ENCODE results near the gene PGS1. TPM values are rescaled to one million over a fixed set of nuclear protein-coding genes. Genes with fewer than 3 reads are reported as not detected.

The PGS1 gene
- total RNA-seq, 1 donor from 2014 or later, result 25.8 TPM

DNA sequence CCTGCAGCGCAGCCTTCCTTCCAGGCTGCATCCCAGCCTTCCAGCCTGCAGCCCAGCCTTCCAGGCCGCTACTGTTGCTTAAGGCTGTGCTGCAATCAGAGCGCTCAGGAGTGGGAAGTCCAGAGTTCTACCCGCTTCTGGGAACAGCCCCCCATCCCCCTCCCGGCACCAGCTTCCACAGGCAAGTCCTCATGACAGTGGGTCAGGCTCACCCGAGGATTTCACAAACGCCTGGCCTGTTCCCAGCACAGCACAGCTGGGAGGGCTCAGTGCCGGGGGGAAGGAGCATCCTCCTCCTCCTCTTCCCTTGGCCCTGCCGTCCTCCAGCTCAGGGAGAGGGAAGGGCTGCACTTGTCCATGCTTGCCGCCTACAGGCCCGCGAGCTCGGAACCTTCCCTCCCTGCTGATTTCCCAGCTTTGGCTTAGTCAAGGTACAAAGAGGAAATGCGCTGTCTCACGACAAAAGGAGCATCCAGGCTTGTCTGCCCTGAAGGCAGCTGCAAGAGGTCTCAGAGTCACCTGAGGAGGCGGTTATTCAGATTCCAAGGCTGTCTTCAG is 26.9 kb upstream of the PGS1 start:
- H3K27me3 ChIP-seq (ENCODE audit: control insufficient read depth, insufficient read depth, low read length), result peaks cover 1% of the 10 kb centered on the region
- H3K36me3 ChIP-seq (ENCODE audit: control insufficient read depth, insufficient read depth, low read length), result no peaks in the 10 kb centered on the region
- DNase-seq (ENCODE audit: low read depth) (peak; percentile 99), FAIRE-seq (peak; percentile 28)
- TF ChIP-seq, protein P1, sequence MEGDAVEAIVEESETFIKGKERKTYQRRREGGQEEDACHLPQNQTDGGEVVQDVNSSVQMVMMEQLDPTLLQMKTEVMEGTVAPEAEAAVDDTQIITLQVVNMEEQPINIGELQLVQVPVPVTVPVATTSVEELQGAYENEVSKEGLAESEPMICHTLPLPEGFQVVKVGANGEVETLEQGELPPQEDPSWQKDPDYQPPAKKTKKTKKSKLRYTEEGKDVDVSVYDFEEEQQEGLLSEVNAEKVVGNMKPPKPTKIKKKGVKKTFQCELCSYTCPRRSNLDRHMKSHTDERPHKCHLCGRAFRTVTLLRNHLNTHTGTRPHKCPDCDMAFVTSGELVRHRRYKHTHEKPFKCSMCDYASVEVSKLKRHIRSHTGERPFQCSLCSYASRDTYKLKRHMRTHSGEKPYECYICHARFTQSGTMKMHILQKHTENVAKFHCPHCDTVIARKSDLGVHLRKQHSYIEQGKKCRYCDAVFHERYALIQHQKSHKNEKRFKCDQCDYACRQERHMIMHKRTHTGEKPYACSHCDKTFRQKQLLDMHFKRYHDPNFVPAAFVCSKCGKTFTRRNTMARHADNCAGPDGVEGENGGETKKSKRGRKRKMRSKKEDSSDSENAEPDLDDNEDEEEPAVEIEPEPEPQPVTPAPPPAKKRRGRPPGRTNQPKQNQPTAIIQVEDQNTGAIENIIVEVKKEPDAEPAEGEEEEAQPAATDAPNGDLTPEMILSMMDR (IDR thresholded peaks at IDR 0.05; ENCODE audit: insufficient read depth, low read length, severe bottlenecking), result peak; percentile 34
- no peak overlapping the region for H3K4me3 ChIP-seq (ENCODE audit: low read depth, low read length)

DNA sequence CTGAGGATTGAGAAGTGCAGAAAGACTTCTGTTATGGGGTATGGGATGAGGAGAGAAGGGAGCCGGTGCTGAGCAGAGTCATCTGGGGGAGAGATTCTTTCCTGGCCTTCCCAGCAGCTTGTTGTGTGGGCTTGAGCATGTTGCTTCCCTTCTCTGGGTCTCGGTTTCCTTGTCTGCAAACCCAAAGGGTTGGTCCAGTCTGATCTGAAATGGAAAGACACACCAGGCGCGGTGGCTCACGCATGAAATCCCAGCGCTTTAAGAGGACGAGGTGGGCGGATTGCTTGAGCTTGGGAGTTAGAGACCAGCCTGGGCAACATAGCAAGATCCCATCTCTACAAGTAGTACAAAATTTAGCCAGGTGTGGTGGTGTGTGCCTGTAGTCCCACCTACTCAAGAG is 24.6 kb upstream of the PGS1 start:
- Histone ChIP-seq H3K27me3 (ENCODE audit: control insufficient read depth, insufficient read depth, low read length) (no peaks in the 10 kb centered on the region), H3K36me3 (ENCODE audit: control insufficient read depth, insufficient read depth, low read length) (peaks cover 2% of the 10 kb centered on the region), H3K4me3 (ENCODE audit: low read depth, low read length) (no peak overlapping the region)
- no peak for DNase-seq (ENCODE audit: low read depth)
- TF ChIP-seq, protein P1 (IDR thresholded peaks at IDR 0.05; ENCODE audit: insufficient read depth, low read length, severe bottlenecking), result no peak
- no peak for FAIRE-seq

DNA sequence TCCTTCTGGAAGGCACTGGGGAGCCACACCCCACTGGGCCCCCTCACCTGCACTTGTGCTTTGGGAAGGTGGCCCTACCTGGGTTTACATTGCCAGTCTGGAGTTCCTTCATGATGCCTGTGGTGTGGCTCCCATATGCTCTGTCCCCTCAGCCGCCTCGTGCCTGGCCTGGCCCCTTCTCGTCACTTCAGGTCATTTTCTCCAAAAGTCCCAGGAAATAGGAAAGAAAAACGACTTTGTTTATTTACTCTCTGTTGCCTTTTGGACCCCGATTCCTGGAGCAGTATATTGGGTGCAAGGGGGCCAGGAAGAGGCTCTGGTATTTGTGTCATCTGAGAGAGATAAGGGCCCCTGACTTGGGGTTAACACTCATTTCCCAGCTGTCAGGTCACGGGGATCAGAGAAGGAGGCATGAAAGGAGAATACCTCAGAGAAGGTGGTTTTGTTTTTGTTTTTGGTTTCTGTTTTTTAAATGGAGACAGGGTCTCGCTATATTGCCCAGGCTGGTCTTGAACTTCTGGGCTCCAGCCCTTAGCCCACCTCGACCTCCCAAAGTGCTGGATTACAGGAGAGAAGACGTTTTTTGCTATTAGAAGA is 23.3 kb upstream of the PGS1 start:
- no peak for FAIRE-seq
- TF ChIP-seq, protein P1 (IDR thresholded peaks at IDR 0.05; ENCODE audit: insufficient read depth, low read length, severe bottlenecking), result no peak
- H3K4me3 ChIP-seq (ENCODE audit: low read depth, low read length), result no peak overlapping the region
- peaks cover 2% of the 10 kb centered on the region for H3K36me3 ChIP-seq (ENCODE audit: control insufficient read depth, insufficient read depth, low read length)
- DNase-seq (ENCODE audit: low read depth), result no peak
- H3K27me3 ChIP-seq (ENCODE audit: control insufficient read depth, insufficient read depth, low read length), result no peaks in the 10 kb centered on the region

DNA sequence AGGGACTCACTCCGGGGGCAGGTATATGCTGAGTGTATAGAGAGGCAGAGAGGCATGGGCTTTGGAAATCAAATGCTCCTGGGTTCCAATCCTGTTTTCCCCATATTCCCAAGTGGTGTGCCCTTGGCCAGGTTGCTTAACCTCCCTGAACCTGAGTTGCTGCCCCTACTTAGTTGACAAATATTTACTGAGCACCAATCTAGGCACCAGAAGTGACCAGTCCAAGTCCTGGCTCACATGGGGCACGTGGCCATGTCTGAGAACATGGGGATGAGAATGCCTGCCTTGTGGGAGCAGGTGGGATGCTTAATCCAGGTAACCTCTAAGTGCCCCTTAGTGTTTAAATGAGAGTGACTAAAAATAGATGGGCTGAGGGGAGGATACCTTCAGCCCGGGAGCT is 22.7 kb upstream of the PGS1 start:
- Histone ChIP-seq H3K27me3 (ENCODE audit: control insufficient read depth, insufficient read depth, low read length) (no peaks in the 10 kb centered on the region), H3K4me3 (ENCODE audit: low read depth, low read length) (no peak overlapping the region), H3K36me3 (ENCODE audit: control insufficient read depth, insufficient read depth, low read length) (peaks cover 2% of the 10 kb centered on the region)
- DNase-seq (ENCODE audit: low read depth) (no peak), FAIRE-seq (no peak)
- TF ChIP-seq, protein P1 (IDR thresholded peaks at IDR 0.05; ENCODE audit: insufficient read depth, low read length, severe bottlenecking), result no peak

DNA sequence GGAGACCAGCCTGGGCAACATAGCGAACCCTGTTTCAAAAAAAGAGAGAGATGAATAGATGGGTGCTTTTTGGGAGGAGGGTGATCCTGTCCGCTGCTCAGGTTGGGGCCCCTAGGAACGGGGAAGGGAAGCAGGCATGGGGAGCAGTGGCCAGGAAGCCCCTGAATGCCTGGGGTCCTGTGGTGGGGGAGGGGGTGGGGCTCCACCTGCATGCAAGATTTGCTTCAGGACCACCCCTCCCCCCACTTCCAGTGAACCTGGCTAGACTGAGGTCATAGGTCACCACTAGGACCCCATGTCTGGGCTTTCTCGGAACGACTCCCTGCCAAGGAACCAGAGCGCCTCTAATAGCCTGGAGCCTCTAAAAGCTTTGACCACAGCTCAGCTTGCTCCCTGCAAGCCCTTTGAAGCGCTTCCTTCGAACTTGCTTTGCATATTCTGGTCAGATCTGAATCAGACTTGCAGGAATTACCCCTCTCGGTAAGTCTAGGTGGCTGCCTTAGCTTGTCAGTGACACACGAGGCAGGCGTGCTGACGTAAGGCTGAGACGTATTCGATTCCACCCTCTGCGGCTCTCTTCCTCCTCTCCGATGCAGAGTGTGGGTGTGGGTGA is 22.2 kb upstream of the PGS1 start:
- DNase-seq (ENCODE audit: low read depth) (peak; percentile 98), FAIRE-seq (no peak)
- no peaks in the 10 kb centered on the region for H3K27me3 ChIP-seq (ENCODE audit: control insufficient read depth, insufficient read depth, low read length)
- H3K4me3 ChIP-seq (ENCODE audit: low read depth, low read length), result no peak overlapping the region
- TF ChIP-seq, protein P1 (IDR thresholded peaks at IDR 0.05; ENCODE audit: insufficient read depth, low read length, severe bottlenecking), result no peak
- H3K36me3 ChIP-seq (ENCODE audit: control insufficient read depth, insufficient read depth, low read length), result peaks cover 2% of the 10 kb centered on the region
